ENCODE measurements around the gene APOA5.
"Not testable (repeated sequence)": the region's sequence is repeated elsewhere in the genome, so short reads cannot be mapped to it uniquely, and the experiment has no call there.

APOA5 gene

GRCh38 chr11:116791813-116792143 lies at the start of gene APOA5:
TSS of gene APOA5 (minus strand) at chr11:116791879. CDS start at chr11:116791860, 19 bp downstream.
- no peak for DNase-seq (ENCODE audit: low read depth)

- DNase-seq (ENCODE audit: low read depth), result no peak
Measured at GRCh38 chr11:116840746-116841296, 49.1 kb upstream of the APOA5 start.

- DNase-seq (ENCODE audit: low read depth), result no peak
Measured at GRCh38 chr11:116840224-116840745, 48.6 kb upstream of the APOA5 start.

GRCh38 chr11:116838321-116839084 lies 46.8 kb upstream of the APOA5 start:
- DNase-seq (ENCODE audit: low read depth), result no peak

- DNase-seq (ENCODE audit: low read depth), result no peak
Measured at GRCh38 chr11:116837231-116838091, 45.8 kb upstream of the APOA5 start, which contains the start of gene APOA1. TSS of gene APOA1 (minus strand) at chr11:116837622. CDS start at chr11:116837387, 235 bp downstream.

GRCh38 chr11:116836632-116836991 lies 44.9 kb upstream of the APOA5 start:
- no peak for DNase-seq (ENCODE audit: low read depth)

GRCh38 chr11:116835791-116836631 lies 44.3 kb upstream of the APOA5 start:
- peak; percentile 86 for DNase-seq (ENCODE audit: low read depth)

GRCh38 chr11:116835042-116835772 lies 43.5 kb upstream of the APOA5 start:
- DNase-seq (ENCODE audit: low read depth), result no peak

- DNase-seq (ENCODE audit: low read depth), result not testable (repeated sequence)
Measured at GRCh38 chr11:116834535-116835041, 42.9 kb upstream of the APOA5 start.

- DNase-seq (ENCODE audit: low read depth), result no peak
Measured at GRCh38 chr11:116833816-116834534, 42.3 kb upstream of the APOA5 start.

- DNase-seq (ENCODE audit: low read depth), result no peak
Measured at GRCh38 chr11:116833491-116833815, 41.8 kb upstream of the APOA5 start.

GRCh38 chr11:116832350-116833290 lies 40.9 kb upstream of the APOA5 start:
- DNase-seq (ENCODE audit: low read depth), result no peak

GRCh38 chr11:116831790-116832349 lies 40.2 kb upstream of the APOA5 start:
- no peak for DNase-seq (ENCODE audit: low read depth)

- DNase-seq (ENCODE audit: low read depth), result no peak
Measured at GRCh38 chr11:116830184-116830912, 38.7 kb upstream of the APOA5 start.

- no peak for DNase-seq (ENCODE audit: low read depth)
Measured at GRCh38 chr11:116829525-116830183, 38.0 kb upstream of the APOA5 start, which contains the start of gene APOC3. TSS of gene APOC3 (plus strand) at chr11:116829907. CDS start at chr11:116830583, 676 bp downstream.

GRCh38 chr11:116828632-116829524 lies 37.2 kb upstream of the APOA5 start:
- no peak for DNase-seq (ENCODE audit: low read depth)

Data from GM04504 (cell line).